Kidney epithelial cell (primary cell): Measurements from ENCODE around the gene BCL2L13. TPM values are rescaled to one million over a fixed set of nuclear protein-coding genes. Genes with fewer than 3 reads are reported as not detected.
"Not testable (repeated sequence)": the region's sequence is repeated elsewhere in the genome, so short reads cannot be mapped to it uniquely, and the experiment has no call there.

ENCODE experiments used
- DNase-seq: peaks from one replicate; pipeline ENCODE4 v3.0.0-alpha.2; 2010; ENCODE audit warnings: low read depth
- H3K27me3 ChIP-seq: 2 replicates; pipeline ENCODE4 v1.6.0; 2011; ENCODE audit warnings: low read length; ENCODE audit not compliant: control insufficient read depth, insufficient read depth
- H3K36me3 ChIP-seq: 2 replicates; pipeline ENCODE4 v1.5.1; 2011; ENCODE audit warnings: low read length; ENCODE audit not compliant: control insufficient read depth, insufficient read depth
- H3K4me3 ChIP-seq: 2 replicates; pipeline ENCODE4 v1.5.1; 2011; ENCODE audit warnings: low read depth, mild to moderate bottlenecking, control low read depth, low read length
- CTCF ChIP-seq: IDR thresholded peaks from 2 replicates; pipeline ENCODE4 v1.5.1; 2011; ENCODE audit warnings: mild to moderate bottlenecking, moderate library complexity, low read length, control low read depth, inconsistent platforms; ENCODE audit not compliant: insufficient read depth, poor library complexity, severe bottlenecking
- total RNA-seq: library from RNA; depleted of rRNA; stranded (reverse); fragments of >200 nt; gene quantifications from 2 replicates; pipeline ENCODE4 v1.2.3, GENCODE V29; 2015

The BCL2L13 gene
- total RNA-seq, 1 donor from 2014 or later, result 58.4 TPM

- no peak for DNase-seq
- no peak overlapping the region for H3K4me3 ChIP-seq
- no peaks in the 10 kb centered on the region for H3K27me3 ChIP-seq
- H3K36me3 ChIP-seq, result no peaks in the 10 kb centered on the region
- TF ChIP-seq CTCF, result no peak
These were observed 7.4 kb upstream of the BCL2L13 start for GRCh38 chr22:17631076-17631565.

- H3K36me3 ChIP-seq, result no peaks in the 10 kb centered on the region
- no peaks in the 10 kb centered on the region for H3K27me3 ChIP-seq
- peak; percentile 79 for DNase-seq
- no peak overlapping the region for H3K4me3 ChIP-seq
- TF ChIP-seq CTCF, result no peak
These were observed 5.2 kb upstream of the BCL2L13 start for GRCh38 chr22:17633217-17633997.

GRCh38 chr22:17633998-17634323 is 4.6 kb upstream of the BCL2L13 start:
- DNase-seq, result no peak
- H3K36me3 ChIP-seq, result no peaks in the 10 kb centered on the region
- H3K4me3 ChIP-seq, result no peak overlapping the region
- no peak for TF ChIP-seq CTCF
- no peaks in the 10 kb centered on the region for H3K27me3 ChIP-seq

- no peaks in the 10 kb centered on the region for H3K36me3 ChIP-seq
- TF ChIP-seq CTCF, result no peak
- DNase-seq, result no peak
These were observed 3.9 kb upstream of the BCL2L13 start for GRCh38 chr22:17634696-17635095.

GRCh38 chr22:17636850-17637249 is 1.7 kb upstream of the BCL2L13 start:
- H3K4me3 ChIP-seq, H3K27me3 ChIP-seq, H3K36me3 ChIP-seq, DNase-seq: not testable (repeated sequence)

More at GRCh38 chr22:17634696-17635095, 3.9 kb upstream of the BCL2L13 start:
- H3K4me3 ChIP-seq, result no peak overlapping the region
- no peaks in the 10 kb centered on the region for H3K27me3 ChIP-seq

- Histone ChIP-seq H3K27me3 (no peaks in the 10 kb centered on the region), H3K36me3 (no peaks in the 10 kb centered on the region), H3K4me3 (peak overlapping the region; percentile 83)
- no peak for DNase-seq
- TF ChIP-seq CTCF, result no peak
These were observed 921 bp upstream of the BCL2L13 start for GRCh38 chr22:17637490-17638181.
